Epithelial cell of esophagus (primary cell): ENCODE measurements around the gene OR52B2.

Source experiments
- DNase-seq: peaks from one replicate; pipeline ENCODE4 v3.0.0; 2010; ENCODE audit warnings: low read depth
- H3K4me3 ChIP-seq: 2 replicates; pipeline ENCODE4 v1.5.1; 2011; ENCODE audit warnings: mild to moderate bottlenecking, low read length, control low read depth
- CTCF ChIP-seq: IDR thresholded peaks from 2 replicates; pipeline ENCODE4 v1.5.1; 2011; ENCODE audit warnings: low read depth, mild to moderate bottlenecking, low read length, control low read depth, inconsistent platforms; ENCODE audit not compliant: insufficient read depth; ENCODE audit errors: missing control alignments

OR52B2 gene

GRCh38 chr11:6199174-6199810 is 29.2 kb upstream of the OR52B2 start, which contains the start of gene OR52W1:
OR52W1 (plus strand) TSS chr11:6199224; CDS start chr11:6199224, 0 bp downstream.
- no peak for TF ChIP-seq CTCF
- no peak for DNase-seq
- H3K4me3 ChIP-seq: no peak within 1 kb of the TSS

GRCh38 chr11:6197466-6198200 is 27.5 kb upstream of the OR52B2 start:
- H3K4me3 ChIP-seq: no peak overlapping the region
- no peak for DNase-seq
- TF ChIP-seq CTCF: no peak

- no peak for TF ChIP-seq CTCF
- DNase-seq: no peak
- H3K4me3 ChIP-seq: no peak overlapping the region
Measured at GRCh38 chr11:6196396-6196795, 26.3 kb upstream of the OR52B2 start.

- DNase-seq: no peak
- TF ChIP-seq CTCF: no peak
- H3K4me3 ChIP-seq: no peak overlapping the region
Measured at GRCh38 chr11:6194065-6194581, 24.0 kb upstream of the OR52B2 start.

GRCh38 chr11:6191742-6192141 is 21.6 kb upstream of the OR52B2 start:
- no peak for TF ChIP-seq CTCF
- no peak overlapping the region for H3K4me3 ChIP-seq
- no peak for DNase-seq

- no peak for TF ChIP-seq CTCF
- no peak overlapping the region for H3K4me3 ChIP-seq
- no peak for DNase-seq
Measured at GRCh38 chr11:6175440-6175839, 5.3 kb upstream of the OR52B2 start.
